Iris pigment epithelial cell (primary cell): ENCODE data around the gene SUPT3H.

Source experiments
- DNase-seq: peaks from one replicate; pipeline ENCODE4 v3.0.0-alpha.2; 2011; ENCODE audit warnings: low read depth

The SUPT3H gene

GRCh38 chr6:45388328-45388727, 10.6 kb upstream of the SUPT3H start:
- DNase-seq = peak; percentile 62

- peak; percentile 31 for DNase-seq
Observed at GRCh38 chr6:45387236-45387635, 9.5 kb upstream of the SUPT3H start.

GRCh38 chr6:45386501-45386900, 8.8 kb upstream of the SUPT3H start:
- DNase-seq = no peak

- no peak for DNase-seq
Observed at GRCh38 chr6:45382391-45382790, 4.7 kb upstream of the SUPT3H start.

GRCh38 chr6:45378334-45378926, 696 bp upstream of the SUPT3H start:
- DNase-seq = peak; percentile 50

GRCh38 chr6:45377043-45377553, 636 bp downstream of the SUPT3H start:
- DNase-seq = peak; percentile 33

GRCh38 chr6:45376310-45377042, 1.3 kb downstream of the SUPT3H start:
- DNase-seq = peak; percentile 37

- no peak for DNase-seq
Observed at GRCh38 chr6:45375449-45375848, 2.3 kb downstream of the SUPT3H start.

- DNase-seq = peak; percentile 53
Observed at GRCh38 chr6:45371924-45372573, 5.7 kb downstream of the SUPT3H start.

GRCh38 chr6:45369870-45370269, 7.9 kb downstream of the SUPT3H start:
- DNase-seq = peak; percentile 72

- DNase-seq = no peak
Observed at GRCh38 chr6:45367999-45368398, 9.7 kb downstream of the SUPT3H start.

GRCh38 chr6:45366534-45366933, 11.2 kb downstream of the SUPT3H start:
- no peak for DNase-seq

GRCh38 chr6:45365036-45365435, 12.7 kb downstream of the SUPT3H start:
- no peak for DNase-seq

GRCh38 chr6:45364466-45364865, 13.3 kb downstream of the SUPT3H start:
- DNase-seq = no peak

GRCh38 chr6:45353654-45354053, 24.1 kb downstream of the SUPT3H start:
- no peak for DNase-seq

GRCh38 chr6:45351667-45352066, 26.1 kb downstream of the SUPT3H start:
- no peak for DNase-seq

- DNase-seq = no peak
Observed at GRCh38 chr6:45351076-45351475, 26.7 kb downstream of the SUPT3H start.

GRCh38 chr6:45350186-45350710, 27.5 kb downstream of the SUPT3H start:
- DNase-seq = peak; percentile 37

GRCh38 chr6:45344900-45345299, 32.8 kb downstream of the SUPT3H start:
- no peak for DNase-seq

GRCh38 chr6:45328523-45328922, 49.2 kb downstream of the SUPT3H start:
- no peak for DNase-seq

- peak; percentile 88 for DNase-seq
Observed at GRCh38 chr6:45327956-45328522, 49.7 kb downstream of the SUPT3H start, which contains the start of gene RUNX2. TSS of gene RUNX2 (plus strand) at chr6:45328330. CDS start at chr6:45328727, 397 bp downstream.

- DNase-seq = no peak
Observed at GRCh38 chr6:45326698-45327417, 50.9 kb downstream of the SUPT3H start.
